ENCODE measurements around the gene PRC1.

GRCh38 chr15:91023720-91024119, 29.4 kb upstream of the PRC1 start:
- no peak for TF ChIP-seq CTCF (IDR thresholded peaks at IDR 0.05)
- no peak for TF ChIP-seq EZH2 (IDR thresholded peaks at IDR 0.05; ENCODE audit: borderline replicate concordance, insufficient read depth, low read depth, low read length, poor library complexity, severe bottlenecking)
